Activated CD4-positive, alpha-beta T cell treated with anti-CD3 and anti-CD28 coated beads, Interleukin-2, amount 50 U/mL, for 4 hours (primary cell): ENCODE data around the gene ELOB.
"Not testable (repeated sequence)": the region's sequence is repeated elsewhere in the genome, so short reads cannot be mapped to it uniquely, and the experiment has no call there.

ENCODE experiments used
- DNase-seq, 2 experiments: peaks; one replicate each; pipeline ENCODE4 v3.0.0-alpha.2; 2020

Gene ELOB

GRCh38 chr16:2744711-2745110, 32.4 kb downstream of the ELOB start:
- DNase-seq, result no peak

GRCh38 chr16:2743007-2743810, 33.9 kb downstream of the ELOB start:
- no peak for DNase-seq

GRCh38 chr16:2742323-2743006, 34.6 kb downstream of the ELOB start:
- DNase-seq, result no peak

GRCh38 chr16:2741168-2741567, 35.9 kb downstream of the ELOB start:
- DNase-seq, result no peak

GRCh38 chr16:2740476-2740875, 36.6 kb downstream of the ELOB start:
- no peak for DNase-seq

GRCh38 chr16:2739625-2740430, 37.3 kb downstream of the ELOB start:
- DNase-seq, result no peak

- no peak for DNase-seq
Measured at GRCh38 chr16:2738615-2739014, 38.5 kb downstream of the ELOB start.

GRCh38 chr16:2737895-2738418, 39.1 kb downstream of the ELOB start:
- no peak for DNase-seq

GRCh38 chr16:2737238-2737605, 39.9 kb downstream of the ELOB start:
- no peak for DNase-seq

GRCh38 chr16:2736476-2737237, 40.4 kb downstream of the ELOB start:
- no peak for DNase-seq

GRCh38 chr16:2734844-2735515, 42.1 kb downstream of the ELOB start:
- DNase-seq, result no peak

- no peak for DNase-seq
Measured at GRCh38 chr16:2728034-2728433, 49.0 kb downstream of the ELOB start.

- no peak for DNase-seq
Measured at GRCh38 chr16:2726923-2727322, 50.2 kb downstream of the ELOB start.

- DNase-seq, result no peak
Measured at GRCh38 chr16:2724816-2725348, 52.2 kb downstream of the ELOB start.

- no peak for DNase-seq
Measured at GRCh38 chr16:2724088-2724676, 52.9 kb downstream of the ELOB start.

- DNase-seq, result not testable (repeated sequence)
Measured at GRCh38 chr16:2721634-2722173, 55.4 kb downstream of the ELOB start.
